Measurements from ENCODE around the gene UGT1A4.

The UGT1A4 gene

GRCh38 chr2:233769260-233769659, 50.7 kb downstream of the UGT1A4 start:
- no peaks in the 10 kb centered on the region for H3K27me3 ChIP-seq
- H4K20me1 ChIP-seq = no peaks in the 10 kb centered on the region
- TF ChIP-seq Cebpa-rat (IDR thresholded peaks at IDR 0.05) = no peak
- H3K27ac ChIP-seq = no peak overlapping the region
- H3K4me2 ChIP-seq = no peak overlapping the region
- H3K9me3 ChIP-seq (replicated peaks in 1 of 11) = 0 out of 22 replicates have a peak, but pooled peaks cover 0 to 4% (median 0%) of the 10 kb centered on the region in 11 experiments
- no peak overlapping the region for H3K9ac ChIP-seq
- H3K36me3 ChIP-seq = no peaks in the 10 kb centered on the region
- H3K4me3 ChIP-seq = no peak overlapping the region
- peaks cover 0 to 17% (median 0%) of the 10 kb centered on the region in 10 experiments; a peak in 8 of 20 replicates for H3K4me1 ChIP-seq

GRCh38 chr2:233772153-233772552, 53.6 kb downstream of the UGT1A4 start:
- H3K27me3 ChIP-seq = no peaks in the 10 kb centered on the region
- H3K27ac ChIP-seq = no peak overlapping the region
- peaks cover 19 to 25% (median 22%) of the 10 kb centered on the region in 11 experiments for H3K9me3 ChIP-seq (replicated peaks in 1 of 11)
- no peak overlapping the region for H3K9ac ChIP-seq
- no peak overlapping the region for H3K4me2 ChIP-seq
- no peak for TF ChIP-seq Cebpa-rat (IDR thresholded peaks at IDR 0.05)
- H3K4me3 ChIP-seq = no peak overlapping the region
- H3K36me3 ChIP-seq = no peaks in the 10 kb centered on the region; a peak in 2 of 22 replicates
- H4K20me1 ChIP-seq = no peaks in the 10 kb centered on the region
- H3K4me1 ChIP-seq = no peaks in the 10 kb centered on the region

GRCh38 chr2:233772583-233772982, 54.0 kb downstream of the UGT1A4 start:
- Histone ChIP-seq H3K27ac (no peak overlapping the region), H3K4me3 (no peak overlapping the region), H3K4me1 (no peaks in the 10 kb centered on the region), H3K9me3 (replicated peaks in 1 of 11) (peaks cover 20 to 29% (median 25%) of the 10 kb centered on the region in 11 experiments), H3K4me2 (no peak overlapping the region), H3K36me3 (no peaks in the 10 kb centered on the region; a peak in 2 of 22 replicates), H3K9ac (no peak overlapping the region), H4K20me1 (no peaks in the 10 kb centered on the region), H3K27me3 (no peaks in the 10 kb centered on the region)
- no peak for TF ChIP-seq Cebpa-rat (IDR thresholded peaks at IDR 0.05)

GRCh38 chr2:233773854-233774253, 55.3 kb downstream of the UGT1A4 start:
- no peak for TF ChIP-seq Cebpa-rat (IDR thresholded peaks at IDR 0.05)
- H3K27me3 ChIP-seq = no peaks in the 10 kb centered on the region

GRCh38 chr2:233775414-233775813, 56.9 kb downstream of the UGT1A4 start:
- no peak overlapping the region for H3K27ac ChIP-seq
- H3K9ac ChIP-seq = no peak overlapping the region
- no peaks in the 10 kb centered on the region; a peak in 2 of 22 replicates for H3K36me3 ChIP-seq
- H3K27me3 ChIP-seq = no peaks in the 10 kb centered on the region
- TF ChIP-seq Cebpa-rat (IDR thresholded peaks at IDR 0.05) = no peak
- no peaks in the 10 kb centered on the region for H4K20me1 ChIP-seq
- no peak overlapping the region for H3K4me3 ChIP-seq
- H3K9me3 ChIP-seq (replicated peaks in 1 of 11) = peaks cover 26 to 55% (median 42%) of the 10 kb centered on the region in 11 experiments
- no peak overlapping the region for H3K4me2 ChIP-seq
- no peaks in the 10 kb centered on the region for H3K4me1 ChIP-seq

More at GRCh38 chr2:233773854-233774253, 55.3 kb downstream of the UGT1A4 start:
- Histone ChIP-seq H3K36me3 (no peaks in the 10 kb centered on the region; a peak in 2 of 22 replicates), H3K4me2 (no peak overlapping the region), H4K20me1 (no peaks in the 10 kb centered on the region), H3K4me1 (no peaks in the 10 kb centered on the region), H3K27ac (no peak overlapping the region), H3K9ac (no peak overlapping the region), H3K4me3 (no peak overlapping the region), H3K9me3 (replicated peaks in 1 of 11) (peaks cover 21 to 40% (median 31%) of the 10 kb centered on the region in 11 experiments)

GRCh38 chr2:233778030-233778429, 59.5 kb downstream of the UGT1A4 start, which contains the start of gene MROH2A:
Gene MROH2A (plus strand): TSS chr2:233778330. CDS start chr2:233779359, 1,029 bp downstream.
- Histone ChIP-seq H3K27ac (no peak within 1 kb of the TSS), H3K4me1 (no peaks in the 10 kb centered on the region), H3K36me3 (no peaks in the 10 kb centered on the region; a peak in 2 of 22 replicates), H3K9me3 (replicated peaks in 1 of 11) (peaks cover 31 to 61% (median 49%) of the 10 kb centered on the region in 11 experiments), H4K20me1 (no peaks in the 10 kb centered on the region), H3K4me3 (no peak within 1 kb of the TSS), H3K9ac (no peak within 1 kb of the TSS), H3K4me2 (no peak within 1 kb of the TSS), H3K27me3 (no peaks in the 10 kb centered on the region)
- no peak for TF ChIP-seq Cebpa-rat (IDR thresholded peaks at IDR 0.05)

- H3K27ac ChIP-seq = no peak overlapping the region
- no peak overlapping the region for H3K9ac ChIP-seq
- no peaks in the 10 kb centered on the region for H3K27me3 ChIP-seq
- TF ChIP-seq Cebpa-rat (IDR thresholded peaks at IDR 0.05) = no peak
- H3K4me2 ChIP-seq = no peak overlapping the region
- H3K36me3 ChIP-seq = no peaks in the 10 kb centered on the region; a peak in 2 of 22 replicates
- H3K9me3 ChIP-seq (replicated peaks in 1 of 11) = peaks cover 31 to 66% (median 54%) of the 10 kb centered on the region in 11 experiments
- H4K20me1 ChIP-seq = no peaks in the 10 kb centered on the region
- H3K4me3 ChIP-seq = no peak overlapping the region
- peaks cover 0 to 3% (median 0%) of the 10 kb centered on the region in 10 experiments; a peak in 7 of 20 replicates for H3K4me1 ChIP-seq
These were observed 61.2 kb downstream of the UGT1A4 start for GRCh38 chr2:233779722-233780121.

GRCh38 chr2:233780771-233781170, 62.2 kb downstream of the UGT1A4 start:
- peaks cover 0 to 14% (median 4%) of the 10 kb centered on the region in 10 experiments; a peak in 9 of 20 replicates for H3K4me1 ChIP-seq
- no peak overlapping the region for H3K27ac ChIP-seq
- no peak for TF ChIP-seq Cebpa-rat (IDR thresholded peaks at IDR 0.05)
- no peak overlapping the region for H3K4me3 ChIP-seq
- peaks cover 29 to 68% (median 55%) of the 10 kb centered on the region in 11 experiments for H3K9me3 ChIP-seq (replicated peaks in 1 of 11)
- no peaks in the 10 kb centered on the region for H4K20me1 ChIP-seq
- no peak overlapping the region for H3K9ac ChIP-seq
- no peak overlapping the region for H3K4me2 ChIP-seq
- H3K36me3 ChIP-seq = no peaks in the 10 kb centered on the region
- H3K27me3 ChIP-seq = no peaks in the 10 kb centered on the region

- no peak for TF ChIP-seq Cebpa-rat (IDR thresholded peaks at IDR 0.05)
- Histone ChIP-seq H3K4me3 (no peak overlapping the region), H3K4me2 (no peak overlapping the region), H3K9ac (no peak overlapping the region), H3K9me3 (replicated peaks in 1 of 11) (peaks cover 19 to 42% (median 27%) of the 10 kb centered on the region in 11 experiments), H3K27ac (no peak overlapping the region), H4K20me1 (no peaks in the 10 kb centered on the region), H3K4me1 (peaks cover 0 to 18% (median 4%) of the 10 kb centered on the region in 10 experiments; a peak in 9 of 20 replicates), H3K36me3 (no peaks in the 10 kb centered on the region), H3K27me3 (no peaks in the 10 kb centered on the region)
These were observed 71.0 kb downstream of the UGT1A4 start for GRCh38 chr2:233789554-233789953.

All from BLaER1 treated with 17β-estradiol and CSF1 and Interleukin-3, amounts not matched to agents 10 nM and 100 nM (cell line).